GM12875 (cell line): Measurements from ENCODE around the gene POLR2M.

ENCODE experiments used
- H3K4me3 ChIP-seq: one replicate; pipeline ENCODE4 v1.5.1; 2011; ENCODE audit warnings: low read depth, low read length, control low read depth
- TF ChIP-seq, protein P1 (sequence below): IDR thresholded peaks from 2 replicates; pipeline ENCODE4 v1.5.1; 2011; ENCODE audit warnings: low read depth, mild to moderate bottlenecking, control low read depth, inconsistent platforms, low read length, moderate library complexity, borderline replicate concordance; ENCODE audit not compliant: insufficient read depth

POLR2M gene

DNA sequence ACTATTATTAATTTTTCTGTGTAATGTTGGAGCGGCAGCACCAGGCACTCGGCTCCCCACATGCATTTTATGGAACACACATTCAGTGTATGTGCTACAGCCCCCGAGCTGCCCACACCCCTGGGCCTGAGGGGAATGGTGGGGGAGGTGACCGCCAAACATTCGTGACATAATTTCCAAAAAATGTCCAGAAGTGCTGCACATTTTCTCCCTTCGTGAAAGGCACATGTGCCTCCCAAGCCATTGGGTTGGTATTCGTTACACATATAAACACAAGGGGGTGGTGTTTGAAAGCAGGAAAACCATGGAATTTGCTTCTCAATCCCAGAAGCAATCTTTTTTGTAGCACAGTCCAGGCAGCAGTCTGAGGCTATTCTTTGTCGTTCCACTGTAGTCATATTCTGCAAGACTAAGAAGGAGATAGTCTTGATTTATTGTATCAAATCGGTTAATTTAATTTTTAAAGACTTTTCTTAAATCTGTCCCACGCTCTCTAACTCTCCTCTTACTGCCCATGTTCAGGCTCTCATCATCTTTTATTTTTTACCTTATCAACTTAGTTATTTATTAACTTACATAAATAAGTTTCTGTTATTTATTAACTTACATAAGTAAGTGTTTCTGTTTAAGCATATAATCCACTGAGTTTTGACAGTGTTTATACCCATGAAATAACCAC is 39.2 kb upstream of the POLR2M start:
- TF ChIP-seq, protein P1, sequence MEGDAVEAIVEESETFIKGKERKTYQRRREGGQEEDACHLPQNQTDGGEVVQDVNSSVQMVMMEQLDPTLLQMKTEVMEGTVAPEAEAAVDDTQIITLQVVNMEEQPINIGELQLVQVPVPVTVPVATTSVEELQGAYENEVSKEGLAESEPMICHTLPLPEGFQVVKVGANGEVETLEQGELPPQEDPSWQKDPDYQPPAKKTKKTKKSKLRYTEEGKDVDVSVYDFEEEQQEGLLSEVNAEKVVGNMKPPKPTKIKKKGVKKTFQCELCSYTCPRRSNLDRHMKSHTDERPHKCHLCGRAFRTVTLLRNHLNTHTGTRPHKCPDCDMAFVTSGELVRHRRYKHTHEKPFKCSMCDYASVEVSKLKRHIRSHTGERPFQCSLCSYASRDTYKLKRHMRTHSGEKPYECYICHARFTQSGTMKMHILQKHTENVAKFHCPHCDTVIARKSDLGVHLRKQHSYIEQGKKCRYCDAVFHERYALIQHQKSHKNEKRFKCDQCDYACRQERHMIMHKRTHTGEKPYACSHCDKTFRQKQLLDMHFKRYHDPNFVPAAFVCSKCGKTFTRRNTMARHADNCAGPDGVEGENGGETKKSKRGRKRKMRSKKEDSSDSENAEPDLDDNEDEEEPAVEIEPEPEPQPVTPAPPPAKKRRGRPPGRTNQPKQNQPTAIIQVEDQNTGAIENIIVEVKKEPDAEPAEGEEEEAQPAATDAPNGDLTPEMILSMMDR: no peak
- H3K4me3 ChIP-seq: no peak overlapping the region

DNA sequence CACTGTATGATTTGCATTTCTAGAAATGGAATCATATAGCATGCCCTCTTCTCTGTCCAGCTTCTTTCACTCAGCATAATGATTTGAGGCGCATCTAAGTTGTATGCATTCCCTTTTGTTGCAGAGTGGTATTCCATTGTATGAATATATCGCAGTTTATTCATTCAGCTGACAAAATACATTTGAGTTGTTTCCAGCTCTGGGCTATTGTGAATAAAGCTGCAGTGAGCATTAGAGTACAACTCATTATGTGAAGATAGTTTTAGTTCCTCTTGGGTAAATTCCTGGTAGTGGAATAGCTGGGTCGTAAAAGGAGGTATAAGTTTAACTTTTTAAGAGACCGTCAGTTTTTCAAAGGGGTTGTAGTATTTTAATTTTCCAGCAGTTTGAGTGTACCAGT is 38.5 kb upstream of the POLR2M start:
- TF ChIP-seq, protein P1: no peak
- H3K4me3 ChIP-seq: no peak overlapping the region

DNA sequence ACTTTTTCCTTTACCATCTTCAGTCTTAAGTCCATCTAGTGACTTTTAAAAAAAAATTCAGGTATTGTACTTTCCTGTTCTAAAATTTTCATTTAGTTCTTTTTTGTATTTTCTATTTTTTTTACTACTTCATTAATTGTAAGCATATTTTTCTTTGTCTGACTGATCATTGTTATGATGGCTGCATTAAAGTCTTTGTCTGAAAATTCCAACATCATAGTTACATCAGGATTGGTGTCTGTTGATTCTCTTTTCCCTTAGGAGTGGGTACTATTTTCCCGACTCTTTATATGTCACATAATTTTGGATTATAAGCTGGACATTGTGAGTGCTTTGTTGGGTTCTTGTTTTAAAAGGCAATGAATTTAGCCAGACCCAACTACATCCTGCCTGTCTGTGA is 34.9 kb upstream of the POLR2M start:
- TF ChIP-seq, protein P1: no peak

DNA sequence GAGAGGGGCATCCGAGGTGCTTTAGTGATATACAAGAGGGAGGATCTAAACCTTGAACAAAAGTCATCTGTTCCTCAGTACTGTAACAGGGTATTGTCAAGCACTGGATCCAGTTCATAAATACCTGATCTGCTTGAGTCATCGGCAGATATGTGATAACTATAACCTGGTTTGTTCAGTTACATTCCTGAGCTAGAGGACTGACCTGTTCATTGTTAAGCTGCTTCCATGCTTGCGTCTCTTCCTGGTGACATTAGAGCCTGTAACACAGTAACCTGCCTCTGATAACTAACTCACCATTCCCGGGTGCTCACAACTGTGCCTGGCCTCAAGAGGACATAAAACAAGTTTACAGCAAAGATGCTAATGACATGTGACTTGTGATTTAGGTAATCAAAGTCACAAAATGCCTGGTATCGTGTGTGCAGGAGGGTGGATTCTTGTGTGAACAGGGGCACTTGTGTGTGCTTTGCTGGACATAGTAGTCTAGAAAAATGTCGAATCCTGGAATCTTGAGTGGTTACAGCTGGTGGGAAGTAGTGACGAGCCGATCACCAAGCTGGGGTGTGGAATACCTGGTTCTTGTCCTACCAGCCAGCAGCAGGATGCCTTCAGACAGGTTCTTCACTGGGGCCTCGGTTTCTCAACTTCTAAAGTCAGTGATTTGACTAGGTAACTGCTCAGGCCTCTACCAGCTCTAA is 30.9 kb upstream of the POLR2M start:
- TF ChIP-seq, protein P1: no peak
- no peak overlapping the region for H3K4me3 ChIP-seq

More for the DNA sequence above, 34.9 kb upstream of the POLR2M start:
- no peak overlapping the region for H3K4me3 ChIP-seq

DNA sequence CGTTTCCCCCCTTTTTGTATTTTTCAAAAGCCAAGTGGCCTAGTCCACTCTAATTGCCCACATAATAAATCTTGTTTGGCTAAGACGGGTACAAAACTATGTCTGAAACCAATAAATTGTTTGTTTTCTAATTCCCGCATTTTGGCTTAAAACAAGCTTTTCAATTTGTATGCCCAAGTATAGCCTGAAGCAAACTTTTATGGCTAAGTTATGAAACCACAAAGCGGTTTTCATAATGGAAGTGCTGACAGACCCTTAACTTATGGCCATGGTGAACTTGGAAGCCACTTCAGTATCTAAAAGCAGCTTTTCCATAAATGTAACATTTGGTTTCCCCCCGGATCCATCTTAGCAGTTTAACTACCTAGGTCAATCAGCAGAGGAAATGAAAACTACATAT is 29.9 kb upstream of the POLR2M start:
- TF ChIP-seq, protein P1: no peak
- no peak overlapping the region for H3K4me3 ChIP-seq

DNA sequence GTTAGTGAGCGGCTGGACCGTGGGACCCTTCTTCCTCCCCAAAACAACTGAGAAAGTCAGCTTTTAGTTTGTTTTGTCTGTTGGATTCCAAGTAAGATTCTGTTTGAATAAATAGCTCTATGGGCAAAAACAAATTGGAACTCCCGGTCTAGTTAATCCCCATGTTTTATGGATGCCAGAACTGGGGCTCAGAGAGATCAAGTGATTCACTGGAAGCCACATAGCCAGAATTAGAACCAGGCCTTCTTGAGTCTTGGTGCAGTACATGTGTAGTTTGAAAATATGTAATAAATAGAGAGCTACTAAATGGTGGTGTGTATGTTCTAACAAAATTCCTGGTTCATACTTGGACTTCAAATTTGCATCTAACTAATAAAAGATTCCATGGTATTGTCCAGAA is 29.3 kb upstream of the POLR2M start:
- TF ChIP-seq, protein P1: no peak
- H3K4me3 ChIP-seq: no peak overlapping the region

DNA sequence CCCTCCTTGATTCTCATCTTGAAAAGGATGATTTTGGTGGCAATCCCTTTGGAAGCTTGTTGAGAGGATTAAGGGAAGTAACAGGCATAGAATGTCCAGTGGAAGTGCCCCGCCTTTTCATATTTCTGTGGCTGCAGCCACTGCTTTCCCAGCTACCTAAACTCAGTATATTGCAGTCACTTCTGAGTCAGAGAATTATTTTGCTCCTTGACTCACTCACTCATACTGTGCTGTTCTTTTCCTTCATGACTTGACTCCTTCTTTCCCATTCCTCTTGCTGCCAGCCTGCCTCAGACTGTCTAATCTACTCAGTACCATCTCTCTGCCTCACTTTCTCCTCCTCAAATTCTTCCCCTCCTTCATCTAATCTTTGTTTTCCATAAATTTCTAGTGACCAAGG is 26.5 kb upstream of the POLR2M start:
- no peak overlapping the region for H3K4me3 ChIP-seq
- TF ChIP-seq, protein P1: no peak
